ENCODE results near the gene TAPT1.

TAPT1 gene

DNA sequence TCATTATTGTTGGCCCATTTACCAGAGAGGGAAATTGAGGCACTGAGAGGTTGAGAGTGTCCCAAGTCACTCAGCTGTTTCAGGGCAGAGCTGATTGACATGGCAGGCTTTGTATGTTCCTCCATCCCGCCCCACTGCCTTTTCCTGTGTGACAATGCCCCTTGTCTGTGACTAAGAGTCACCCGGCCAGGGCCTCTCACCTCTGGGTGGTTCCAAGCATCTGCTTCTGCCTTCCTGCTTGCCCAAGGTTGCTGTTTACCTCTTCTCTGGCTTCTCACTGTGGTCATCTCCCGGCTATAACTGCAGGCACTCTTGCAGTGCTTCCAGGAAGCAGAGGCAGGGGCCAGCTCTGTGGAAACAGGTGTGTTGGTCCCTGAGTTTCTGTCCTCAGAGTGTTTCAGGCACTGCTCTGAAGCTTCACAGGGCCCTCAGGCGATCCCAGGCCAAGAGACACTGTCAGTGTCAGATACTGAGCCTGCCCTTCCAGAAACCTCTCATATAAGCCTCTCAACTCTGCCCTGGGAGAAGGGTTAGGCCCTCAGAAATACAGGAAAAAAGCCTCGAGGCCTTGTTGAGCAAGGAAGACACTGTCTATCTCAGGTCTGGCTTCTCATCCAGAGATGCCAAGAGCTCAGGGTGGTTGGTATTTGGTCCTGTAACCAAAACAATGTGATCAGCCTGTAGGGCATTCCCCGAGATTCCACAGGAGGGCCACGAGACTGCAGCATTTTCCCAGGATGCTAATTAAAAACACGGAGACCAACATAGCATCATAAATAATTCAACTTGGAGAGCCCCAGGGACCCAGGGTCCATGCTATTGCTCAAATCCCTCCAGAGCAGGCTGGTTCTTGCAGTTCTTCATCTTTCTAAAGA lies 100.5 kb downstream of the TAPT1 start:
- peak; percentile 3 for DNase-seq

- DNase-seq, result no peak
These were observed 102.0 kb downstream of the TAPT1 start for GRCh38 chr4:16124232-16124631.

DNA sequence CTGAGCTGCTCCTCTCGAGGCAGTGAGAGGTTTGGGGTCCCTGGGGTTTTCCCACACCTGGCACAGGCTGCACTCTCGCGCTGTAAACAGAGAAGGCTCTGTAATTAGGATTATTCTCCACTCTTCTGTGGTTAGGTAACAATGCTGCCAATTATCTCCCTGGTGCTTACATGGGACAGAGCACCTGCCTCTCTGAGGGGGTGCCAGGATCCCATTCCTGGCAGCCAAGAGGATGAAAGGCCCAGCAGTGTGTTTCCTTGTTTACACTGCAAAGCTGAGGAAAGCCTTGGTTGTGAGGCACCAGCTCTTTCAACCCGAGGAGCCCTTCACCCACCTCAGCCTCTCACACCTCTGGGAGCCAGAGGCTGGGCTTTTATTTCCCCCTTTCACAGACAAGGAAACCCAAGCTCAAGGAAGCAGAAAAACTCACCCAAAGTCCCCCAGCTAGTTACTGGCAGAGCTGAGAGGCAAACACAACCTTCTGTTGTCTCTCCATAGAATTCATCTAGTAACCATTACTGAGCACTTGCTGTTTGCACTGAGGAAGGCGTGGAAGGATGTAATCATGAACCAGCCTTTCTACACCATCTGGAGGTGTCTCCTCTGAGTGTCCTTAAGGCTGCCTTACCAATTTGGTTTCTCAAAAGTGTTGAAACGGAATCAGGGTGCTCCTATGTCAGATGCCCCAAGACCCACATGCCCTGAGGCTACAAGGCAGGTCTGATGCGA lies 102.8 kb downstream of the TAPT1 start:
- no peak for DNase-seq

GRCh38 chr4:16122784-16123183 lies 103.5 kb downstream of the TAPT1 start:
- DNase-seq, result peak; percentile 42

GRCh38 chr4:16122308-16122711 lies 104.0 kb downstream of the TAPT1 start:
- DNase-seq, result no peak

DNA sequence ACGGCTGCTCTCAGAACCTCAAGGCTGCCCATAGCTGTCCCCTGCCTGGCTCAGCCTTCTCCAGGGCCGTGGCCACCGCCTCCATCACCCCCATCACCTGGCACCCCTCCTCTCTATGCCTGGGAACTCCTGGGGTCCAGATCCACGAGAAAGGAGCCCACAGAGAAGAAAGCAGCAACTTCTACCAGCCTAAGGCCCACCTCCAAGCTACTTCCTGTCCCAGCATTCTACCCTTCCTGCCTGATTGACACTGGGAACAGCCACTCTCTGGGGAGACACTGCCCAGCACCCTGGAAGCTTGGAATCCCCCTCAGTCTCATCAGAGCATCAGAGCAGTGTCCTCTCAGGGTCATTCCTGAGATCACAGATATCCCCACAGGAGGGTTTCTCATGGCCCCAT lies 105.6 kb downstream of the TAPT1 start:
- no peak for DNase-seq

DNA sequence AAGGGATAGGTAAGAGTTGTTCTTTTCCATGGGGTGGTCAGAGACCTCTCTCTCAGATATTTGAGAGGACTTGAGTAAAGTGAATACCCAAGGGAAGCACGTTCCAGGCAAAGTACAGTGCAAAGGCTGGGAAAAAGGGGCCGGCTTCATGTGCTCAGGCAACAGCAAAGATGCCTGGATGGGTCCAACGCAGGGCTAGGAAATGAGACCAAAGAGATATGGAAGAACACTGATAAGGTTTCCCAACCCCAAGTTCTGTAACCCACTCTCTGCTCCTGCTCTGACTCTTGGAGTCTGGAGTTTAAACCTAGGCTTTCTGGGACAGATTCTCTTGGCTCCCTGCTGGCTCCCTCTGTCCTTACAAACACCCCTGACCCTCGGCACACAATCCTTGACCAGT lies 106.3 kb downstream of the TAPT1 start:
- DNase-seq, result no peak

DNA sequence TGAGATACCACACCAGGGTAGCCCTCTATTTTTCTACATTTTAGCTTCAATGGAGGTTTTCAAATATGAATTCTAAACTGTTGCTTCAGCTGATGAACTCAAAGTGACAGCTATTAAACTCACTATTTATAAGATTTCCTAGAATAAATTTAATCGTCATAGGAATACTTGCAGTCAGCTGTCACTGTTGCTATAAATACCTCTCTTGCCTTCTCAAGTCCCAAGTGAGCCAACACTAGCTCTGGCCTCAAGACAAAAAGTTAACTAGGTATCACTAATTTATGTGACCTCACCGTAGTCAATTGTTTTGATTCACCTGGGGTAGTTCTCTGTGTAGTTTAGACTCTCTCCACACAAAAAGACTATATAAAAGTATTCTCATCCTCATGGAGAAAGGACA lies 108.2 kb downstream of the TAPT1 start:
- no peak for DNase-seq

GRCh38 chr4:16117164-16117563 lies 109.1 kb downstream of the TAPT1 start:
- no peak for DNase-seq

DNA sequence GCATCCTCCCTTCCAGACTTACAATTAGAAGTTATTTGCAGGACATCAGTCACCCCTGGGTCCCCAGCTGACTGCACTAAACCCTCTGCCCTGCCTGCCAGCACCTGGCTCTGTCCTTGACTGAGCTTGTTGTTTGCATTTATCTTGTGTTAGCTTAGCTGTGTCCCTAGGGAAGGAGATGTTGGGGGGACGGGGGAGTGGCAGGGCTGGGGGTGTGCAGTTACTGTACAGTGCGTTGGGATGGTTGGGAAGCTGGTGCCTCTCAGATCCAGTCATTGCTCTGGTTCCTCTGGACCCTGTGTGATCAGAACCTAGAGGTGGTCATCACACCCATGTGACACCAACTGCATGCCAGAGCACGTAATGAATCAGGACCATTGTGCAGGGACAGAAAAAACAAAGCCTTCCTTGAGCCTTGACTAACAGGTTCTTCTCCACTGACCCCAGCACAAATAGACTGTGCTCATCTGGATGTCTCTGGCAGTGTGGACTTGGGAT lies 109.7 kb downstream of the TAPT1 start:
- DNase-seq, result no peak

- no peak for DNase-seq
These were observed 110.3 kb downstream of the TAPT1 start for GRCh38 chr4:16116019-16116418.

GRCh38 chr4:16114546-16114945 lies 111.7 kb downstream of the TAPT1 start:
- no peak for DNase-seq

DNA sequence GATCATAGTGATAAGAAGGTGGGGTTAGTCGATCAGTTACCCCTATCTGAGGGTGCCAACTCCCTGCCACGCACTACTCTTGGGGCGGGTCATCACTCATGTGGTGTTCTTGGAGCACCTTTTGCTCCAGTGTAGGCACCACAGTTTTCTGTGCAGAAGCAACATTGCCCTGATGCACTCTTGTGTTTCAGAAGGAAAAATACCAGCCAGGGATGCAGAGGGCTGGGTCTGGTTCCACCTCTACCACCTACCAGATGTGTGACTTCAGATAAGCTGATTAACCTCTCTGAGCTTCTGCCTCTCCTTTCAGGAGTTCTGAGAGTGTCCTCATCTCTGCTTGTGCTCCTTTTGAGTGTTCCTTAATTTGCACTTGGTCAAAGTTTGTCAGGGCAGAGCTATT lies 112.5 kb downstream of the TAPT1 start:
- DNase-seq, result no peak

DNA sequence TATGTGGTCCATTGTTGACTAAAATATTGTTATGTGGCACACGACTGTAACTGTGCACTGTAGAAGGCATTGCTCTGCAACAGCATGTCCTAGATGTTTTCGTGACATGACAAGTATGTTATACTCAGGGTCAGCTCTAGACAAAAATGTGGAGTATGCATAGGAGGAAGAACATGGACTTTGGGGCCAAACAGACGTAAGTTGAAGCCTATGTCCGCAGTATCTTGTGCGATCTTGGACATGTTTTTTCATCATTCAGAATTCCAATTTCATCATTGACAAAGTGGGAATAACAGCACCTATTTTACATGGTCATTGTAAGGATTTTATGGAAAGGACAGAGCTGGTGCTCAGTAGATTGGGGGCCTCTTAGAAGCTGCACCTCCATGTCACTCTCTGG lies 114.7 kb downstream of the TAPT1 start:
- DNase-seq, result no peak

DNA sequence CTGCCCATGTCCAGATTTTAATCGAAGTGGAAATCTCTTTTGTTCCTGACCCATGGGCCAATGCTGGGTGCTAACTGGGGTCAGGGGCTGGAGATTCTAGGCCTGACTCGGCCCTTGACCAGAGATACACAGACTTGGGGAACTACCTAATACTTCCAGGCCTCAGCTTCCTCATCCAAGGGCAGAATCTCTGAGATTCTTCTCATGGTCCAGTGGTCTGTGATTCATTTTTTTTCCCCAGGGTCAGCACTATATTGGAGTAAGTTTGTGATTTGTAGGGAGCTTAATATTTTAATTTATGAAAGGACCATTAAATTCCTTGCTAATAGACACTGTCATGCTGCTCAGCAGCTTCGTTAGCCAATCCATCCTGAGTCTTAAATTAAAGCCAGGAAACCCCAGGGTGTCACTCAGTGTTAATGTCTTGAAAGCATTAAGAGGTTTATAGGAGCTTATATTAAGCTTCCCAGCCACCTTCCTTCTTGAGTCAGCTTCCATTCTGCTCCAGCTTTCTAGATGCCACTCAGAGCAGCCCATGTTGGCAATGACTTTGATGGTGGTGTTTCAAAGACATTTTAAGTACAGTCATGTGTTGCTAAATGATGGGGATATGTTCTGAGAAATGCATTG lies 115.5 kb downstream of the TAPT1 start:
- DNase-seq, result no peak

Data from activated CD4-positive, alpha-beta T cell treated with anti-CD3 and anti-CD28 coated beads, Interleukin-10, Interleukin-2, amounts not matched to agents 100 ng/mL and 50 ng/mL, durations not matched to agents 16 hours and 8 hours (primary cell).